Neural cell (in vitro differentiated cells): Measurements from ENCODE around the gene MAST2. TPM values are rescaled to one million over a fixed set of nuclear protein-coding genes. Genes with fewer than 3 reads are reported as not detected.

Experiments
- H2AFZ ChIP-seq: fragments of 200-600, 300-800 bp; sonication (generic), shearing (Covaris generic); 2 replicates; pipeline ENCODE4 v1.6.0; 2014; ENCODE audit warnings: low read depth, mild to moderate bottlenecking, antibody characterized with exemption, low read length, moderate library complexity
- H3F3A ChIP-seq: fragments of 200-600 bp; shearing (Covaris generic); 2 replicates; pipeline ENCODE4 v1.6.1; 2016; ENCODE audit warnings: mild to moderate bottlenecking, moderate library complexity, mixed read lengths, antibody characterized with exemption, low read length; ENCODE audit not compliant: insufficient read depth, poor library complexity, severe bottlenecking
- H3K27ac ChIP-seq: fragments of 200-600, 300-800 bp; sonication (generic), shearing (Covaris generic); 2 replicates; pipeline ENCODE4 v1.5.1; 2014; ENCODE audit warnings: mild to moderate bottlenecking, low read length, moderate library complexity
- H3K27me3 ChIP-seq: fragments of 300-800, 200-600 bp; sonication (generic), shearing (Covaris generic); 2 replicates; pipeline ENCODE4 v1.6.0; 2014; ENCODE audit warnings: mild to moderate bottlenecking, low read depth, low read length, moderate library complexity; ENCODE audit not compliant: insufficient read depth
- H3K36me3 ChIP-seq: fragments of 300-800, 200-600 bp; sonication (generic), shearing (Covaris generic); 2 replicates; pipeline ENCODE4 v1.5.1; 2014; ENCODE audit warnings: mild to moderate bottlenecking, antibody characterized with exemption, low read length, moderate library complexity; ENCODE audit not compliant: insufficient read depth
- H3K4me2 ChIP-seq: fragments of 300-800, 200-600 bp; sonication (generic), shearing (Covaris generic); 2 replicates; pipeline ENCODE4 v1.6.0; 2014; ENCODE audit warnings: mild to moderate bottlenecking, low read length
- H3K4me3 ChIP-seq: fragments of 300-800, 200-600 bp; sonication (generic), shearing (Covaris generic); 2 replicates; pipeline ENCODE4 v1.5.1; 2014; ENCODE audit warnings: mild to moderate bottlenecking, low read length, moderate library complexity
- H3K79me2 ChIP-seq: fragments of 200-600 bp; shearing (Covaris generic); replicated peaks from 2 replicates; pipeline ENCODE4 v1.6.0; 2014; ENCODE audit warnings: mild to moderate bottlenecking, low read length, moderate library complexity; ENCODE audit not compliant: insufficient read depth
- H3K9ac ChIP-seq: fragments of 300-800, 200-600 bp; sonication (generic), shearing (Covaris generic); 2 replicates; pipeline ENCODE4 v1.6.1; 2016; ENCODE audit warnings: mild to moderate bottlenecking, low read length, mixed read lengths
- H3K9me2 ChIP-seq: fragments of 200-600 bp; shearing (Covaris generic); 2 replicates; pipeline ENCODE4 v1.6.1; 2016; ENCODE audit warnings: mild to moderate bottlenecking, low read length, mixed read lengths; ENCODE audit not compliant: insufficient read depth
- H3K9me3 ChIP-seq: fragments of 200-600, 300-800 bp; sonication (generic), shearing (Covaris generic); 2 replicates; pipeline ENCODE4 v1.6.1; 2016; ENCODE audit warnings: mild to moderate bottlenecking, mixed run types, low read length, moderate library complexity, mixed read lengths
- H4K20me1 ChIP-seq: fragments of 200-600 bp; shearing (Covaris generic); 2 replicates; pipeline ENCODE4 v1.6.1; 2016; ENCODE audit warnings: mild to moderate bottlenecking, mixed run types; ENCODE audit not compliant: insufficient read depth
- EZH2 ChIP-seq: fragments of 200-600, 300-800 bp; shearing (Covaris generic), sonication (generic); IDR thresholded peaks from 2 replicates; pipeline ENCODE4 v1.6.1; 2014; ENCODE audit warnings: antibody characterized with exemption, low read length, borderline replicate concordance, mild to moderate bottlenecking; ENCODE audit not compliant: insufficient read depth, poor library complexity, severe bottlenecking
- MXI1 ChIP-seq: fragments of 450-650 bp; conservative IDR thresholded peaks from 2 replicates; pipeline ENCODE4 v1.6.1; 2014; ENCODE audit warnings: antibody characterized with exemption, mild to moderate bottlenecking; ENCODE audit not compliant: poor library complexity, severe bottlenecking
- POLR2AphosphoS5 ChIP-seq: IDR thresholded peaks from 2 replicates; pipeline ENCODE4 v1.6.1; 2012
- RAD21 ChIP-seq: fragments of 450-650 bp; conservative IDR thresholded peaks from 2 replicates; pipeline ENCODE4 v1.6.1; 2014; ENCODE audit warnings: antibody characterized with exemption, mild to moderate bottlenecking, moderate library complexity
- SMC3 ChIP-seq: fragments of 450-650 bp; conservative IDR thresholded peaks from 2 replicates; pipeline ENCODE4 v1.6.1; 2014; ENCODE audit warnings: antibody characterized with exemption, mild to moderate bottlenecking, moderate library complexity; ENCODE audit not compliant: poor library complexity
- TAF1 ChIP-seq: IDR thresholded peaks from 2 replicates; pipeline ENCODE4 v1.6.1; 2012; ENCODE audit warnings: low read depth
- polyA plus RNA-seq: library from polyadenylated mRNA; depleted of rRNA; stranded (reverse); fragments of >200 nt; gene quantifications from 2 replicates; pipeline ENCODE4 v1.2.3, GENCODE V29; 2014
- TF ChIP-seq, protein P1 (sequence below): fragments of 450-650 bp; IDR thresholded peaks from 2 replicates; pipeline ENCODE4 v1.5.1; 2014; ENCODE audit warnings: antibody characterized with exemption, mild to moderate bottlenecking, moderate library complexity; ENCODE audit not compliant: poor library complexity, severe bottlenecking

The MAST2 gene
- polyA plus RNA-seq, 1 donor from 2014 or later: 22.2 TPM

DNA sequence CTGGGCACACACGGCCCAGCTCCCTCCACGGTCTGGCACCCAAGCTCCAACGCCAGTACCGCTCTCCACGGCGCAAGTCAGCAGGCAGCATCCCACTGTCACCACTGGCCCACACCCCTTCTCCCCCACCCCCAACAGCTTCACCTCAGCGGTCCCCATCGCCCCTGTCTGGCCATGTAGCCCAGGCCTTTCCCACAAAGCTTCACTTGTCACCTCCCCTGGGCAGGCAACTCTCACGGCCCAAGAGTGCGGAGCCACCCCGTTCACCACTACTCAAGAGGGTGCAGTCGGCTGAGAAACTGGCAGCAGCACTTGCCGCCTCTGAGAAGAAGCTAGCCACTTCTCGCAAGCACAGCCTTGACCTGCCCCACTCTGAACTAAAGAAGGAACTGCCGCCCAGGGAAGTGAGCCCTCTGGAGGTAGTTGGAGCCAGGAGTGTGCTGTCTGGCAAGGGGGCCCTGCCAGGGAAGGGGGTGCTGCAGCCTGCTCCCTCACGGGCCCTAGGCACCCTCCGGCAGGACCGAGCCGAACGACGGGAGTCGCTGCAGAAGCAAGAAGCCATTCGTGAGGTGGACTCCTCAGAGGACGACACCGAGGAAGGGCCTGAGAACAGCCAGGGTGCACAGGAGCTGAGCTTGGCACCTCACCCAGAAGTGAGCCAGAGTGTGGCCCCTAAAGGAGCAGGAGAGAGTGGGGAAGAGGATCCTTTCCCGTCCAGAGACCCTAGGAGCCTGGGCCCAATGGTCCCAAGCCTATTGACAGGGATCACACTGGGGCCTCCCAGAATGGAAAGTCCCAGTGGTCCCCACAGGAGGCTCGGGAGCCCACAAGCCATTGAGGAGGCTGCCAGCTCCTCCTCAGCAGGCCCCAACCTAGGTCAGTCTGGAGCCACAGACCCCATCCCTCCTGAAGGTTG, 231.4 kb downstream of the MAST2 start:
- Histone ChIP-seq H3F3A (no peaks in the 10 kb centered on the region), H3K79me2 (no peaks in the 10 kb centered on the region), H3K9me2 (no peaks in the 10 kb centered on the region), H3K27me3 (no peaks in the 10 kb centered on the region), H3K27ac (no peak overlapping the region), H4K20me1 (no peaks in the 10 kb centered on the region), H3K4me2 (no peak overlapping the region), H3K9ac (no peak overlapping the region), H3K4me3 (no peak overlapping the region), H2AFZ (no peak overlapping the region), H3K9me3 (no peaks in the 10 kb centered on the region), H3K36me3 (peaks cover 17% of the 10 kb centered on the region)
- TF ChIP-seq SMC3 (no peak), POLR2AphosphoS5 (peak; percentile 37), RAD21 (no peak), EZH2 (no peak), MXI1 (no peak)

DNA sequence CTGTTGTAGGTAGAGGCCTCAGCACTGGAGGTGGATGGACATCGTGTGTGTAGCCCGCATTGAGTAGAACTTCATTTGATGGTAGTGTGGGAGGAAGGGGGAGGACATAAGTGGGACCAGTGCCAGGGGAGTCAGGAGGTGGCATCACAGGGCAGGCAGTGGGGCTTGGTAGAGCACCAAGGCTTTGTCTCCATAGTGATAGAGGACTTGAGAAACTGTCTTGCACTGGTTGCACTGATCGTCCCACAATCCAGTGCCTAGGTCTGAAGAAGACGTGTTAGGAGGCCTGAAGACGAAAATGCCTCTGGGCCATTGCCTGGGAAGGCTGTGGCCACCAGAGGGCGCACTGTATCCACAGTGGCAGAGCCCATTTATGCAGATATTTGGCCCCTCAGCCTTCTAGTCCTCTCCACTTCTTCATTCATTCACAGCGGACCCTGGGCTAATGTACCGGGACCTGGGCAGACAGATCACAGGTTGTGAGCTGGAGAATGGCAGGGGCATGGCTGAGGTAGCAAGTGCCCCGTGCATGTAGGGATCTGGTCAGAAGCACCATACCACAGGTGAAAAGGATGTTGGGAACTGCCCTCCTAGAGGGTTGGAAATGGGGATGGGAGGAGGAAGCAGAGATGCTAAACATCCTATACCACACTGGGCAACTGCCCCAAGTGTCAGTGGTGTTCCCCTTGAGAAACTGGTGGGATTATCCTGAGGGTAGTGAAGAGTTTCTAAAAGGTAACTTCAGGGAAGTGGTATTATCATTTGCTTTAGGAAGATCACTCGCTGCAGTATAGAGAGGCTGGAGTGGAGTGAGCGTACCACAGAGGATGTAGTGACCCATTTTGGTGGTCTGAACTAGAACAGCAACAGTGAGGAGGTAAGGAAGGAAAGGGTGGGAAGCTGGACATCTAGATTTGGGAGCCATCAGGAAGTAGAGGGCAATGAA, 233.8 kb downstream of the MAST2 start:
- Histone ChIP-seq H3K79me2 (no peaks in the 10 kb centered on the region), H3K4me3 (no peak overlapping the region), H3K9ac (no peak overlapping the region), H4K20me1 (peaks cover 5% of the 10 kb centered on the region), H3F3A (no peaks in the 10 kb centered on the region), H3K36me3 (peaks cover 14% of the 10 kb centered on the region), H3K9me3 (no peaks in the 10 kb centered on the region), H3K27ac (no peak overlapping the region), H3K4me2 (no peak overlapping the region), H3K27me3 (no peaks in the 10 kb centered on the region), H2AFZ (no peak overlapping the region), H3K9me2 (no peaks in the 10 kb centered on the region)
- TF ChIP-seq, protein P1, sequence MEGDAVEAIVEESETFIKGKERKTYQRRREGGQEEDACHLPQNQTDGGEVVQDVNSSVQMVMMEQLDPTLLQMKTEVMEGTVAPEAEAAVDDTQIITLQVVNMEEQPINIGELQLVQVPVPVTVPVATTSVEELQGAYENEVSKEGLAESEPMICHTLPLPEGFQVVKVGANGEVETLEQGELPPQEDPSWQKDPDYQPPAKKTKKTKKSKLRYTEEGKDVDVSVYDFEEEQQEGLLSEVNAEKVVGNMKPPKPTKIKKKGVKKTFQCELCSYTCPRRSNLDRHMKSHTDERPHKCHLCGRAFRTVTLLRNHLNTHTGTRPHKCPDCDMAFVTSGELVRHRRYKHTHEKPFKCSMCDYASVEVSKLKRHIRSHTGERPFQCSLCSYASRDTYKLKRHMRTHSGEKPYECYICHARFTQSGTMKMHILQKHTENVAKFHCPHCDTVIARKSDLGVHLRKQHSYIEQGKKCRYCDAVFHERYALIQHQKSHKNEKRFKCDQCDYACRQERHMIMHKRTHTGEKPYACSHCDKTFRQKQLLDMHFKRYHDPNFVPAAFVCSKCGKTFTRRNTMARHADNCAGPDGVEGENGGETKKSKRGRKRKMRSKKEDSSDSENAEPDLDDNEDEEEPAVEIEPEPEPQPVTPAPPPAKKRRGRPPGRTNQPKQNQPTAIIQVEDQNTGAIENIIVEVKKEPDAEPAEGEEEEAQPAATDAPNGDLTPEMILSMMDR: peak; percentile 87
- TF ChIP-seq POLR2AphosphoS5 (peak; percentile 33), TAF1 (no peak), MXI1 (no peak), SMC3 (peak; percentile 89), RAD21 (peak; percentile 79)

DNA sequence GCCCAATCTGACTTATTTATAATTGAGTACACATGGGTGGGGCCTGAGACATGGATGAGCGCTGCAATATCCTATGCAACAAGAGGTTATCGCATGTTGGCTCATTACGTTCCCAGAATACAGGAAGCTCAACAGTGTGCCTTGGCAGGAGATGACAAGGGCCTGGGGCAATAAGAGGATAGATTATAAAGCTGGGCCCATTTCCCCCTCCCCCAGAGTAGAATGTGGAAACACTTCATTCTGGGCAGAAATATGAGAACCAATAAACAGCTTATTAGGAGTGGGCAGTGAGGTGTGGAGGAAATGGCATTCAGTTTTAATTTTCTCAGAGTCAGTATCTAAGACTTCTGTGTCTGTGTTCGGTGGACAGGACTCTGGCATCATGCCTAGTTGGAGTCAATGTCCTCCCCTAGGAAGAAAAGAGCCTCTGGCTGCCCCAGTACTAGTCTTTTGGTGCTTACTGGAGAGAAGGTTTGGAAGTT, 236.2 kb downstream of the MAST2 start:
- H4K20me1 ChIP-seq: peaks cover 5% of the 10 kb centered on the region

More for the DNA sequence above, 236.2 kb downstream of the MAST2 start:
- Histone ChIP-seq H3K9me2 (no peaks in the 10 kb centered on the region), H3K27ac (no peak overlapping the region), H3K9ac (no peak overlapping the region), H3K79me2 (peaks cover 7% of the 10 kb centered on the region), H3K4me3 (no peak overlapping the region), H3K36me3 (peaks cover 16% of the 10 kb centered on the region), H3K27me3 (no peaks in the 10 kb centered on the region), H3K9me3 (no peaks in the 10 kb centered on the region), H3F3A (no peaks in the 10 kb centered on the region), H3K4me2 (no peak overlapping the region), H2AFZ (no peak overlapping the region)
- no peak for TF ChIP-seq POLR2AphosphoS5
